WTC11 (cell line): Measurements from ENCODE around the gene GOLGA2. TPM values are rescaled to one million over a fixed set of nuclear protein-coding genes. Genes with fewer than 3 reads are reported as not detected.

Experiments
- ATAC-seq: fragments of 200-7000 bp; cut with Tn5 transposase; 2 replicates; pipeline ENCODE4 v1.10.0; 2021; ENCODE audit warnings: mild to moderate bottlenecking, moderate library complexity
- CTCF ChIA-PET: fragments of 300-600 bp; sonication (Branson Sonifier 250); formaldehyde crosslinking; loops from one replicate; lab custom pipeline; 2021; ENCODE audit warnings: antibody characterized with exemption; lab: Charles Lee
- POLR2A ChIA-PET: fragments of 350-600 bp; sonication (Branson Sonifier 250); formaldehyde crosslinking; loops from one replicate; lab custom pipeline; 2021; ENCODE audit warnings: antibody characterized with exemption; lab: Charles Lee
- DNase-seq: peaks from one replicate; pipeline ENCODE4 v3.0.0; 2021; ENCODE audit warnings: low spot score
- H3K27ac Mint-ChIP-seq: 2 replicates; pipeline ENCODE4 v1.8.0; 2021; ENCODE audit warnings: mixed read lengths
- H3K27me3 Mint-ChIP-seq: 2 replicates; pipeline ENCODE4 v1.8.0; 2021; ENCODE audit warnings: low read depth, mild to moderate bottlenecking, moderate library complexity, mixed read lengths
- H3K36me3 Mint-ChIP-seq: 2 replicates; pipeline ENCODE4 v1.8.0; 2021; ENCODE audit warnings: mixed read lengths
- H3K4me1 Mint-ChIP-seq: 2 replicates; pipeline ENCODE4 v1.8.0; 2022; ENCODE audit warnings: mixed read lengths
- H3K4me3 Mint-ChIP-seq: 2 replicates; pipeline ENCODE4 v1.8.0; 2021; ENCODE audit warnings: mild to moderate bottlenecking, moderate library complexity, mixed read lengths
- H3K9me3 Mint-ChIP-seq: 2 replicates; pipeline ENCODE4 v1.8.0; 2021; ENCODE audit warnings: mixed read lengths
- AFF4 ChIP-seq: sonication (generic); formaldehyde crosslinking; IDR thresholded peaks from 2 replicates; pipeline ENCODE4 v1.8.1; 2023; ENCODE audit warnings: mild to moderate bottlenecking, missing genetic modification reagents, borderline replicate concordance
- ESRRA ChIP-seq: sonication (generic); formaldehyde crosslinking; IDR thresholded peaks from 2 replicates; pipeline ENCODE4 v1.8.1; 2022; ENCODE audit warnings: mild to moderate bottlenecking, missing genetic modification reagents, borderline replicate concordance
- ETV6 ChIP-seq: sonication (generic); formaldehyde crosslinking; IDR thresholded peaks from 2 replicates; pipeline ENCODE4 v1.8.1; 2022; ENCODE audit warnings: mild to moderate bottlenecking, missing genetic modification reagents
- FOXP1 ChIP-seq: sonication (generic); formaldehyde crosslinking; IDR thresholded peaks from 2 replicates; pipeline ENCODE4 v1.8.0; 2022; ENCODE audit warnings: missing genetic modification reagents, mild to moderate bottlenecking, moderate library complexity, borderline replicate concordance
- GTF2I ChIP-seq: fragments of 250-450 bp; sonication (Bioruptor Pico); conservative IDR thresholded peaks from 2 replicates; pipeline ENCODE4 v1.4.0; 2021; ENCODE audit warnings: mild to moderate bottlenecking
- JAZF1 ChIP-seq: fragments of 250-450 bp; sonication (Bioruptor Pico); IDR thresholded peaks from 2 replicates; pipeline ENCODE4 v1.9.0; 2021; ENCODE audit warnings: moderate library complexity, mild to moderate bottlenecking, inconsistent platforms
- JUN ChIP-seq: sonication (generic); formaldehyde crosslinking; IDR thresholded peaks from 2 replicates; pipeline ENCODE4 v1.8.0; 2023; ENCODE audit warnings: mild to moderate bottlenecking, missing genetic modification reagents
- KAT7 ChIP-seq: sonication (generic); formaldehyde crosslinking; IDR thresholded peaks from 2 replicates; pipeline ENCODE4 v1.8.1; 2023; ENCODE audit warnings: missing genetic modification reagents, mild to moderate bottlenecking, borderline replicate concordance
- MXD4 ChIP-seq: fragments of 250-450 bp; sonication (Bioruptor Pico); IDR thresholded peaks from 2 replicates; pipeline ENCODE4 v1.8.0; 2021; ENCODE audit warnings: mild to moderate bottlenecking, moderate library complexity, borderline replicate concordance
- NFATC4 ChIP-seq: fragments of 250-450 bp; sonication (Bioruptor Pico); IDR thresholded peaks from 2 replicates; pipeline ENCODE4 v1.9.0; 2021; ENCODE audit warnings: mild to moderate bottlenecking
- NFE2L1 ChIP-seq: sonication (generic); formaldehyde crosslinking; IDR thresholded peaks from 2 replicates; pipeline ENCODE4 v1.8.1; 2023; ENCODE audit warnings: missing genetic modification reagents
- NR2C2 ChIP-seq: sonication (generic); formaldehyde crosslinking; IDR thresholded peaks from 2 replicates; pipeline ENCODE4 v1.8.0; 2022; ENCODE audit warnings: mild to moderate bottlenecking, missing genetic modification reagents
- NR3C1 ChIP-seq: sonication (generic); formaldehyde crosslinking; conservative IDR thresholded peaks from 2 replicates; pipeline ENCODE4 v1.8.1; 2023; ENCODE audit warnings: low read depth, mild to moderate bottlenecking, missing genetic modification reagents
- PRRX2 ChIP-seq: fragments of 250-450 bp; sonication (Bioruptor Pico); IDR thresholded peaks from 2 replicates; pipeline ENCODE4 v1.8.0; 2021; ENCODE audit warnings: mild to moderate bottlenecking
- RELA ChIP-seq: sonication (generic); formaldehyde crosslinking; IDR thresholded peaks from 2 replicates; pipeline ENCODE4 v1.8.1; 2022; ENCODE audit warnings: missing genetic modification reagents, mild to moderate bottlenecking, borderline replicate concordance
- RORB ChIP-seq: fragments of 250-450 bp; sonication (Bioruptor Pico); IDR thresholded peaks from 2 replicates; pipeline ENCODE4 v1.9.0; 2021; ENCODE audit warnings: mild to moderate bottlenecking
- SP1 ChIP-seq: sonication (generic); formaldehyde crosslinking; conservative IDR thresholded peaks from 2 replicates; pipeline ENCODE4 v1.8.1; 2022; ENCODE audit warnings: missing genetic modification reagents
- TP53 ChIP-seq: sonication (generic); formaldehyde crosslinking; IDR thresholded peaks from 2 replicates; pipeline ENCODE4 v1.8.1; 2023; ENCODE audit warnings: mild to moderate bottlenecking, missing genetic modification reagents
- ZNF219 ChIP-seq: sonication (generic); formaldehyde crosslinking; IDR thresholded peaks from 2 replicates; pipeline ENCODE4 v1.8.0; 2023; ENCODE audit warnings: missing genetic modification reagents, mild to moderate bottlenecking, borderline replicate concordance
- ZNF317 ChIP-seq: sonication (generic); formaldehyde crosslinking; IDR thresholded peaks from 2 replicates; pipeline ENCODE4 v1.8.1; 2023; ENCODE audit warnings: low read depth, mild to moderate bottlenecking, moderate library complexity, missing genetic modification reagents, borderline replicate concordance
- ZNF396 ChIP-seq: fragments of 250-450 bp; sonication (Bioruptor Pico); IDR thresholded peaks from 2 replicates; pipeline ENCODE4 v1.8.0; 2021; ENCODE audit warnings: mild to moderate bottlenecking, moderate library complexity, borderline replicate concordance
- ZSCAN18 ChIP-seq: fragments of 250-450 bp; sonication (Bioruptor Pico); IDR thresholded peaks from 2 replicates; pipeline ENCODE4 v2.1.2; 2022; ENCODE audit warnings: mild to moderate bottlenecking, moderate library complexity
- total RNA-seq: library from RNA; stranded (reverse); gene quantifications from 3 replicates; pipeline ENCODE4 v1.2.3, GENCODE V29; 2021
- TF ChIP-seq, protein P1 (sequence below): fragments of 250-450 bp; sonication (Bioruptor Pico); IDR thresholded peaks from 2 replicates; pipeline ENCODE4 v1.9.0; 2021; ENCODE audit warnings: mild to moderate bottlenecking

GOLGA2 gene
- total RNA-seq, 1 experiment from 2014 or later, result 66.3 TPM

GRCh38 chr9:128316421-128316820 lies 40.6 kb upstream of the GOLGA2 start:
- DNase-seq (no peak), ATAC-seq (no peak)
- ChIA-PET POLR2A (no interaction called here), CTCF (no interaction called here)
- Mint-ChIP-seq H3K27me3 (no peaks in the 10 kb centered on the region), H3K4me1 (no peaks in the 10 kb centered on the region), H3K4me3 (no peak overlapping the region), H3K9me3 (no peaks in the 10 kb centered on the region), H3K36me3 (peaks cover 25% of the 10 kb centered on the region), H3K27ac (no peak overlapping the region)
- no peak for TF ChIP-seq ZSCAN18 (CRISPR knock-in tag)
- TF ChIP-seq NFE2L1 (CRISPR knock-in tag), result no peak
- TF ChIP-seq ZNF396, result no peak
- TF ChIP-seq, protein P1, sequence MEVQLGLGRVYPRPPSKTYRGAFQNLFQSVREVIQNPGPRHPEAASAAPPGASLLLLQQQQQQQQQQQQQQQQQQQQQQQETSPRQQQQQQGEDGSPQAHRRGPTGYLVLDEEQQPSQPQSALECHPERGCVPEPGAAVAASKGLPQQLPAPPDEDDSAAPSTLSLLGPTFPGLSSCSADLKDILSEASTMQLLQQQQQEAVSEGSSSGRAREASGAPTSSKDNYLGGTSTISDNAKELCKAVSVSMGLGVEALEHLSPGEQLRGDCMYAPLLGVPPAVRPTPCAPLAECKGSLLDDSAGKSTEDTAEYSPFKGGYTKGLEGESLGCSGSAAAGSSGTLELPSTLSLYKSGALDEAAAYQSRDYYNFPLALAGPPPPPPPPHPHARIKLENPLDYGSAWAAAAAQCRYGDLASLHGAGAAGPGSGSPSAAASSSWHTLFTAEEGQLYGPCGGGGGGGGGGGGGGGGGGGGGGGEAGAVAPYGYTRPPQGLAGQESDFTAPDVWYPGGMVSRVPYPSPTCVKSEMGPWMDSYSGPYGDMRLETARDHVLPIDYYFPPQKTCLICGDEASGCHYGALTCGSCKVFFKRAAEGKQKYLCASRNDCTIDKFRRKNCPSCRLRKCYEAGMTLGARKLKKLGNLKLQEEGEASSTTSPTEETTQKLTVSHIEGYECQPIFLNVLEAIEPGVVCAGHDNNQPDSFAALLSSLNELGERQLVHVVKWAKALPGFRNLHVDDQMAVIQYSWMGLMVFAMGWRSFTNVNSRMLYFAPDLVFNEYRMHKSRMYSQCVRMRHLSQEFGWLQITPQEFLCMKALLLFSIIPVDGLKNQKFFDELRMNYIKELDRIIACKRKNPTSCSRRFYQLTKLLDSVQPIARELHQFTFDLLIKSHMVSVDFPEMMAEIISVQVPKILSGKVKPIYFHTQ, result no peak
- no peak for TF ChIP-seq ZNF317 (CRISPR knock-in tag)
- no peak for TF ChIP-seq NR3C1 (CRISPR knock-in tag)

GRCh38 chr9:128314697-128315096 lies 38.9 kb upstream of the GOLGA2 start:
- DNase-seq (no peak), ATAC-seq (no peak)
- H3K27ac Mint-ChIP-seq, result no peak overlapping the region
- ChIA-PET CTCF (no interaction called here), POLR2A (no interaction called here)
- H3K27me3 Mint-ChIP-seq, result no peaks in the 10 kb centered on the region
- H3K4me3 Mint-ChIP-seq, result no peak overlapping the region
- TF ChIP-seq KAT7 (CRISPR knock-in tag) (no peak), NR3C1 (CRISPR knock-in tag) (no peak)
- H3K9me3 Mint-ChIP-seq, result no peaks in the 10 kb centered on the region
- H3K4me1 Mint-ChIP-seq, result no peaks in the 10 kb centered on the region
- peaks cover 34% of the 10 kb centered on the region for H3K36me3 Mint-ChIP-seq

DNA sequence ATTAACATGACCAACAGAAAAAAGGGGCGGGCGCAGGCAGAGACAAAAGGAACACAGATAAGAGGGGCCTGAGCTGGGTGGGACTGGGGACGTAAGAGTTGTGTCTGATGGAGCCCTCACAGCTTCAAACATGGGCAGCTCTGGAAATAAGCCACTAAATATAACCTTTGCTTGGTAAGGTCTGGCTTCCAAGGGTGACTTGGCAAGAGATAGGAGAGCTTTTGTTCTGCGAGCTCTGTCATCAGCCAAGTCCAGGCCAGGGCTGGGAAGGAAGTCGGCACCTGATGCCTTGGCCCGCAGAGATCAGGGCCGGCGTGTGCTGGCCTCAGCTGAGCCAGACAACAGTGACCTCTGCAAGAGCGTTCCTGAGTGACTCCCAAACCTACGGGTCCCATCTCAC lies 34.7 kb upstream of the GOLGA2 start:
- CTCF ChIA-PET, result interaction anchor here (0.6 to 1.1 kb wide), 2 partner anchors 15 to 61 kb away, joined by 3 to 4 read pairs; partner anchors contain the start of gene URM1
- TF ChIP-seq SP1 (CRISPR knock-in tag) (no peak), GTF2I (CRISPR knock-in tag) (no peak), PRRX2 (CRISPR knock-in tag) (no peak), RORB (CRISPR knock-in tag) (no peak), JAZF1 (CRISPR knock-in tag) (no peak), NR3C1 (CRISPR knock-in tag) (no peak), NFATC4 (no peak), AFF4 (CRISPR knock-in tag) (no peak), NR2C2 (CRISPR knock-in tag) (no peak), ESRRA (no peak), ZNF219 (CRISPR knock-in tag) (no peak), TP53 (no peak), JUN (CRISPR knock-in tag) (no peak), MXD4 (CRISPR knock-in tag) (no peak), RELA (CRISPR knock-in tag) (no peak), FOXP1 (CRISPR knock-in tag) (no peak), ETV6 (CRISPR knock-in tag) (no peak)

More for the DNA sequence above, 34.7 kb upstream of the GOLGA2 start:
- Mint-ChIP-seq H3K4me1 (no peaks in the 10 kb centered on the region), H3K4me3 (no peak overlapping the region), H3K27ac (no peak overlapping the region), H3K36me3 (peaks cover 37% of the 10 kb centered on the region), H3K27me3 (no peaks in the 10 kb centered on the region), H3K9me3 (no peaks in the 10 kb centered on the region)
- POLR2A ChIA-PET, result no interaction called here
- ATAC-seq (no peak), DNase-seq (no peak)
